ENCODE results near the gene XPO1. TPM values are rescaled to one million over a fixed set of nuclear protein-coding genes. Genes with fewer than 3 reads are reported as not detected.

The XPO1 gene
- total RNA-seq, 4 donors from 2014 or later, result 148 to 444 (median 323) TPM

- no peak for TF ChIP-seq CTCF (IDR thresholded peaks at IDR 0.05)
- no peak for TF ChIP-seq POLR2A (IDR thresholded peaks at IDR 0.05)
- Histone ChIP-seq H3K36me3 (no peaks in the 10 kb centered on the region), H3K27ac (no peak overlapping the region), H3K27me3 (no peaks in the 10 kb centered on the region), H3K4me3 (no peak overlapping the region), H3K9me3 (no peaks in the 10 kb centered on the region), H3K4me1 (no peaks in the 10 kb centered on the region)
- DNase-seq, result no peak
- intact Hi-C loops (cut with DNase I; ENCODE audit: low total_unique reads), result no loop called here
These were observed 94.7 kb downstream of the XPO1 start for GRCh38 chr2:61443342-61444041.

DNA sequence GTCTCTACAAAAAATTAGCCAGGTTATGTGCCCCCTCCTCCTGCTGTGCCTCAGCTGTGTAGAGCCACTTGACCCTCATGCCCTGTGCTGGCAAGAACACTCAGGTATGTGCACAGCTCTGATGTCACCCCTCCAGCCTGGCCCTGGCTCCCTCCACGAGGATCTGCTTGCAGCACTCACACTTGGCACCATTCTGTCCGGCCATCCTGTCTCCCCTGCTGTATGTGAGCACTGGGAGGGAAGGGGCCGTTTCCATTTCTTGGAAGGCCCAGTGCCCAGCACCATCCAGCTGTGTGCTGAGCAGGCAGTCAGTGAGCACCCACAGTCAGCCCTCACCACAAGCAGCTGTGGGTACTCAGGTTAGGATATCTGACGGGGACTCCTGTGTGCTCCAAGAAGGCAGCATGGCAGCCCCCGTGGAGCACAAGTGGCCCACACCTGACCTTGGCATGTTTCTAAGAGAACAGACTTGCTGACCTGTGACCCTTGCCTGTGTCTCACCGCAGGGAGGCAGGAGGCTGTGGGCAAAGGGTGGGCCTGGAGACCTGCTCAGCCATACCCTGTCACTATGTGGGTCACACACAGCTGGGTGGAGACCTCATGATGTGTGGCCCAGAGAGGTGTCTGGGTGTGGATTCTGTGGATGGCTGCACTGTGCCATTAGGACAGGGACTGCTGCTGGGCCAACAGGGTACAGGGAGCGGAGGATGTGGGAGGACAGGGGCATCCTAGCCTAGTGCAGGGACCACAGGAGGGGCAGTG lies 98.7 kb downstream of the XPO1 start:
- no peaks in the 10 kb centered on the region for H3K36me3 ChIP-seq
- no peak for DNase-seq
- H3K9me3 ChIP-seq, result no peaks in the 10 kb centered on the region
- H3K4me1 ChIP-seq, result no peaks in the 10 kb centered on the region
- H3K27ac ChIP-seq, result no peak overlapping the region
- TF ChIP-seq POLR2A (IDR thresholded peaks at IDR 0.05) (no peak), CTCF (IDR thresholded peaks at IDR 0.05) (no peak)
- intact Hi-C loops (cut with DNase I; ENCODE audit: low total_unique reads), result no loop called here
- no peaks in the 10 kb centered on the region for H3K27me3 ChIP-seq
- no peak overlapping the region for H3K4me3 ChIP-seq

- no peak for DNase-seq
- no peaks in the 10 kb centered on the region for H3K4me1 ChIP-seq
- no peaks in the 10 kb centered on the region for H3K36me3 ChIP-seq
- H3K4me3 ChIP-seq, result no peak overlapping the region
- TF ChIP-seq CTCF (IDR thresholded peaks at IDR 0.05) (no peak), POLR2A (IDR thresholded peaks at IDR 0.05) (no peak)
- H3K27me3 ChIP-seq, result no peaks in the 10 kb centered on the region
- intact Hi-C loops (cut with DNase I; ENCODE audit: low total_unique reads), result no loop called here
- H3K9me3 ChIP-seq, result no peaks in the 10 kb centered on the region
- no peak overlapping the region for H3K27ac ChIP-seq
These were observed 99.5 kb downstream of the XPO1 start for GRCh38 chr2:61438670-61439069.

DNA sequence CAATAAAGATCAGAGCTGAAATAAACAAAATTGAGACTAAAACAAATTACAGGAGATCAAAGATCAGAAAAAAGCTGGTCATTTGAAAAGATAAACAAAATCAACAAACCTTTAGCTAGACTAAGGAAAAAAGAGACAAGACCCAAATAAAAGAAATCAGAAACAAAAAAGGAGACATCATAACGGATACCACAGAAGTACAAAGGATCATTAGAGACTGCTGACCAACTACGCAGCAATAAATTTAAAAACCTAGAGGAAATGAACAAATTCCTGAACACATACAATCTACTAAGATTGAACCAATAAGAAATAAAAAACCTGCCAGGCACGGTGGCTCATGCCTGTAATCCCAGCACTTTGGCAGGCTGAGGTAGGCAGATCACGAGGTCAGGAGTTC lies 101.0 kb downstream of the XPO1 start:
- H3K9me3 ChIP-seq, result no peaks in the 10 kb centered on the region
- intact Hi-C loops (cut with DNase I; ENCODE audit: low total_unique reads), result no loop called here
- H3K27ac ChIP-seq, result no peak overlapping the region
- TF ChIP-seq CTCF (IDR thresholded peaks at IDR 0.05) (no peak), POLR2A (IDR thresholded peaks at IDR 0.05) (no peak)
- DNase-seq, result no peak
- H3K4me1 ChIP-seq, result peaks cover 0 to 5% of the 10 kb centered on the region in 2 donors
- H3K4me3 ChIP-seq, result no peak overlapping the region
- no peaks in the 10 kb centered on the region for H3K27me3 ChIP-seq
- H3K36me3 ChIP-seq, result no peaks in the 10 kb centered on the region

- TF ChIP-seq CTCF (IDR thresholded peaks at IDR 0.05) (no peak), POLR2A (IDR thresholded peaks at IDR 0.05) (no peak)
- intact Hi-C loops (cut with DNase I; ENCODE audit: low total_unique reads), result no loop called here
These were observed 102.1 kb downstream of the XPO1 start for GRCh38 chr2:61436092-61436491.

More at GRCh38 chr2:61436092-61436491, 102.1 kb downstream of the XPO1 start:
- no peak for DNase-seq
- no peak overlapping the region for H3K4me3 ChIP-seq
- H3K4me1 ChIP-seq, result peaks cover 0 to 5% of the 10 kb centered on the region in 2 donors
- no peaks in the 10 kb centered on the region for H3K27me3 ChIP-seq
- H3K9me3 ChIP-seq, result no peaks in the 10 kb centered on the region
- H3K27ac ChIP-seq, result no peak overlapping the region
- no peaks in the 10 kb centered on the region for H3K36me3 ChIP-seq
